IMR-90 (cell line): ENCODE measurements around the gene HRH1.

ENCODE experiments used
- BHLHE40 ChIP-seq: fragments of 150-350 bp; IDR thresholded peaks from 2 replicates; pipeline ENCODE4 v1.6.1; 2016; ENCODE audit warnings: mild to moderate bottlenecking, low read depth, low read length
- CEBPB ChIP-seq: IDR thresholded peaks from 2 replicates; pipeline ENCODE4 v1.6.1; 2012; ENCODE audit warnings: low read depth, low read length, improper control_type of control experiment
- CHD1 ChIP-seq: IDR thresholded peaks from 2 replicates; pipeline ENCODE4 v1.6.1; 2012; ENCODE audit warnings: low read depth, low read length, improper control_type of control experiment
- CTCF ChIP-seq: conservative IDR thresholded peaks from 2 replicates; pipeline ENCODE4 v1.5.1; 2012; ENCODE audit warnings: mild to moderate bottlenecking, low read depth, low read length, improper control_type of control experiment
- FOS ChIP-seq: fragments of 150-350 bp; IDR thresholded peaks from 2 replicates; pipeline ENCODE4 v1.6.1; 2016; ENCODE audit warnings: low read depth, low read length
- MAFK ChIP-seq: IDR thresholded peaks from 2 replicates; pipeline ENCODE4 v1.6.1; 2012; ENCODE audit warnings: low read depth, low read length, improper control_type of control experiment
- MAZ ChIP-seq: IDR thresholded peaks from 2 replicates; pipeline ENCODE4 v1.6.1; 2012; ENCODE audit warnings: low read depth, mild to moderate bottlenecking, low read length, improper control_type of control experiment, moderate library complexity, borderline replicate concordance
- MXI1 ChIP-seq: IDR thresholded peaks from 2 replicates; pipeline ENCODE4 v1.6.1; 2012; ENCODE audit warnings: low read depth, mild to moderate bottlenecking, low read length, moderate library complexity, borderline replicate concordance
- POLR2A ChIP-seq: IDR thresholded peaks from 2 replicates; pipeline ENCODE4 v1.6.1; 2012; ENCODE audit warnings: mild to moderate bottlenecking, low read depth, low read length
- RAD21 ChIP-seq: IDR thresholded peaks from 2 replicates; pipeline ENCODE4 v1.6.1; 2012; ENCODE audit warnings: low read length, improper control_type of control experiment
- RCOR1 ChIP-seq: IDR thresholded peaks from 2 replicates; pipeline ENCODE4 v1.6.1; 2012; ENCODE audit warnings: mild to moderate bottlenecking, low read length, improper control_type of control experiment; ENCODE audit not compliant: insufficient replicate concordance
- RFX5 ChIP-seq: IDR thresholded peaks from 2 replicates; pipeline ENCODE4 v1.8.0; 2012; ENCODE audit warnings: low read depth, mild to moderate bottlenecking, low read length, moderate library complexity
- SMC3 ChIP-seq: fragments of 150-350 bp; IDR thresholded peaks from 2 replicates; pipeline ENCODE4 v1.6.1; 2016; ENCODE audit warnings: low read depth, mild to moderate bottlenecking, antibody characterized with exemption, low read length, moderate library complexity
- USF2 ChIP-seq: fragments of 150-350 bp; IDR thresholded peaks from 2 replicates; pipeline ENCODE4 v1.6.1; 2017; ENCODE audit warnings: mild to moderate bottlenecking, antibody characterized with exemption, low read length, low read depth

- TF ChIP-seq CTCF (no peak), MXI1 (no peak), CEBPB (no peak), POLR2A (no peak), RAD21 (no peak), RFX5 (no peak), SMC3 (no peak), FOS (no peak), USF2 (no peak), RCOR1 (no peak), BHLHE40 (no peak), CHD1 (no peak), MAFK (no peak), MAZ (no peak)
Observed at GRCh38 chr3:11186318-11186692, 32.0 kb downstream of the HRH1 start.
